Chondrocyte (in vitro differentiated cells): Measurements from ENCODE around the gene OTOGL. TPM values are rescaled to one million over a fixed set of nuclear protein-coding genes. Genes with fewer than 3 reads are reported as not detected.
A peak's percentile ranks its signal among the peaks of the same experiment; 100 is the strongest.

Experiments
- DNase-seq: peaks from one replicate; pipeline ENCODE4 v3.0.0; 2021; ENCODE audit warnings: mixed read lengths, low spot score
- H3K27ac Mint-ChIP-seq: one replicate; pipeline ENCODE4 v1.8.0; 2021; ENCODE audit warnings: mild to moderate bottlenecking, moderate library complexity, mixed read lengths; ENCODE audit not compliant: unreplicated experiment
- H3K27me3 Mint-ChIP-seq: 2 replicates; pipeline ENCODE4 v1.8.0; 2021; ENCODE audit warnings: low read depth, mixed read lengths
- H3K36me3 Mint-ChIP-seq: 2 replicates; pipeline ENCODE4 v1.8.0; 2021; ENCODE audit warnings: low read depth, mixed read lengths
- H3K4me1 Mint-ChIP-seq: 2 replicates; pipeline ENCODE4 v1.8.0; 2021; ENCODE audit warnings: low read depth, mild to moderate bottlenecking, mixed read lengths
- H3K4me3 Mint-ChIP-seq: one replicate; pipeline ENCODE4 v1.8.0; 2021; ENCODE audit warnings: mild to moderate bottlenecking, moderate library complexity, mixed read lengths; ENCODE audit not compliant: unreplicated experiment
- H3K9me3 Mint-ChIP-seq: 2 replicates; pipeline ENCODE4 v1.8.0; 2021; ENCODE audit warnings: low read depth, mixed read lengths
- CTCF ChIP-seq: fragments of 200-600 bp; sonication (generic); IDR thresholded peaks from 2 replicates; pipeline ENCODE4 v1.5.0; 2021; ENCODE audit warnings: antibody characterized with exemption, mild to moderate bottlenecking, moderate library complexity
- total RNA-seq: library from RNA; stranded (reverse); gene quantifications from 3 replicates; pipeline ENCODE4 v1.2.1, GENCODE V29; 2021

Gene OTOGL
- total RNA-seq, 1 donor from 2014 or later: 0.25 TPM

DNA sequence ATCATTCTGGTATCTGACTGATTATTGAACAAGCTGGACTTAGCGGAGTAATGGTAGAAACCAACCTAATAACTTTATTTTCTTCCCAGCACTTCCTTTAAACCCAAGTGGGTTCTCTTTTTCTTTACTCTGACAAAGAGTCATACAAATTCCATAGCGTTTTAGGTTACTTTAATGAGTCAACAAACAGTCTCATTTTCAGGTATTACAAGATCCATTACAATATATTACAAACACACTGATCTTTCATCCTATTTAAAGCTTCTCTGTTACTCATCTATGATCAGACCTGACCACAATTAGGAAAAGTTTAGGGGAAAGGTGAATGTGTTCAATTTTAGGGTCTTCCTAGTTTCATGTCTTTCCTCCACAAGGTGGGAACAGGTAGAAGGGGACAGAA lies 305.3 kb downstream of the OTOGL start:
- H3K4me3 Mint-ChIP-seq: no peak overlapping the region
- H3K9me3 Mint-ChIP-seq: peaks cover 3% of the 10 kb centered on the region
- H3K27me3 Mint-ChIP-seq: peaks cover 15% of the 10 kb centered on the region
- no peak for TF ChIP-seq CTCF
- H3K27ac Mint-ChIP-seq: no peak overlapping the region
- peaks cover 2% of the 10 kb centered on the region for H3K36me3 Mint-ChIP-seq
- no peak for DNase-seq
- peaks cover 2% of the 10 kb centered on the region for H3K4me1 Mint-ChIP-seq

DNA sequence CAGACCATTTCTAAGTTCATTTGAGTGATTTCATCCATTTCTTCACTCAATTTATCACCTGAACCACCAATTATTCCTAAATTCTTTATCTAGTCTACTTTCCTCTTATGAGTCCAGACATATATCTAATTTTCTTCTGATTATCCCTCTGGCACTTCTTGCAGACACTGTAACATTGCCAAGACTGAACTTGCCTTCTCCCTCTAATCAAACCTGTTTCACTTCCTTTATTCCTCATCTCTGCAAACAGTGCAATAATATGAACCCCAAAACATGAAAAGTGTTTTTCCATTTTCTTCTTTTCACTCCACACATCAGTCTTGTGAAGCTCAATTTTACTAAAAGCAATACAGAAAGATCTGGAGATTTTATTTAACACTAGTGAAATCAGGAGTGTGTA lies 306.9 kb downstream of the OTOGL start:
- Mint-ChIP-seq H3K27ac (no peak overlapping the region), H3K4me3 (no peak overlapping the region), H3K27me3 (peaks cover 10% of the 10 kb centered on the region), H3K4me1 (peaks cover 2% of the 10 kb centered on the region), H3K9me3 (no peaks in the 10 kb centered on the region), H3K36me3 (no peaks in the 10 kb centered on the region)
- no peak for DNase-seq
- no peak for TF ChIP-seq CTCF

DNA sequence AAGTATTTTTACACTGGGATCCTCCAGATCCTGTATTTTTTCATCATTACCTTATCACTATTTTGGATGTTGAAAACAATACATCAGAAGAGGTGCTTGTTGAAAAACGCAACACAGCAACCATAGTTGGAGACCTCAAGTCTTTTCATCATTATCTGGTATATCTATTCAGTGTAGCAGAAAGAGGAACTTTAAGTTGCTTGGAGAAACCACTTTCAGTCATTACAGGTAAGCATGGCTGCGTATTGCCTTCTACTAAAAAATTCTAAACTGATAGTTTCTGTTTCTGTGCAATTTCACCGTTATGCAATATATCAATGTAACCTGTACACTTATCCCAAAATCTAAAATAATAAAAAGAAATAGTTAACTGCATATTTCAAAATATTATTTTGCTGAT lies 312.4 kb downstream of the OTOGL start:
- Mint-ChIP-seq H3K27ac (no peak overlapping the region), H3K4me1 (no peaks in the 10 kb centered on the region), H3K36me3 (no peaks in the 10 kb centered on the region), H3K9me3 (no peaks in the 10 kb centered on the region), H3K4me3 (no peak overlapping the region), H3K27me3 (peaks cover 7% of the 10 kb centered on the region)
- TF ChIP-seq CTCF: no peak
- DNase-seq: no peak

DNA sequence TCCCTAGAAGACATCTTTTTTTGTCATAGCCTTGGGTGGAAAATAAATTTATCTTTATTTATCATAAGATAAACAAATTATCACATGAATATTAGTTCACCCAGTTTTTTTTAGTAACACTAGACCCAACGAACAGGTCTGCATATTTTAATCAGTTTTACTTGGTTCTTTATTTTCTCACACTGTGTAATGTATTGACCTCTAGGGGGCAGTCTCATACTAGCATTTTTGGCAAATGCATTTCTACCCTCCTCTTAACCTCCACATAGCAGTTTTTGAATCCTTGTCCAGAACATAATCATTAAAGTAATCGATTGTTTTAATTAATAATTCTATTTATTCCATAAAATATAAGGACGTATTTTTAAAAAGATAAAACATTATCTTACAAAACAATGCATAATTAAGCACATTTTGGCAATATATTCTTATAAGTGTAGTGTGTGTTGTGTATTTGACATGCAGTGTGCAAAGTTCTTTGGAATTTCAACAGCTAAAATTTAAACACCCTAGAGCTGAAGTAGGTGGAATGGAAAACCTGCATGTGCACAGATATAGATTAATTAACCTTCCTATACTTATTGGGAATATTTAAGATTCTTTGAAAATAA lies 313.1 kb downstream of the OTOGL start:
- no peak for DNase-seq
- Mint-ChIP-seq H3K27me3 (peaks cover 7% of the 10 kb centered on the region), H3K4me3 (no peak overlapping the region)

GRCh38 chr12:80413462-80413861 lies 314.1 kb downstream of the OTOGL start:
- H3K9me3 Mint-ChIP-seq: no peaks in the 10 kb centered on the region
- peaks cover 7% of the 10 kb centered on the region for H3K27me3 Mint-ChIP-seq
- H3K36me3 Mint-ChIP-seq: no peaks in the 10 kb centered on the region
- TF ChIP-seq CTCF: no peak
- no peak overlapping the region for H3K27ac Mint-ChIP-seq
- no peaks in the 10 kb centered on the region for H3K4me1 Mint-ChIP-seq
- no peak overlapping the region for H3K4me3 Mint-ChIP-seq
- DNase-seq: no peak

More for the DNA sequence above, 313.1 kb downstream of the OTOGL start:
- H3K36me3 Mint-ChIP-seq: no peaks in the 10 kb centered on the region
- peak; percentile 98 for TF ChIP-seq CTCF
- H3K27ac Mint-ChIP-seq: no peak overlapping the region
- H3K9me3 Mint-ChIP-seq: no peaks in the 10 kb centered on the region
- H3K4me1 Mint-ChIP-seq: no peaks in the 10 kb centered on the region
